GM19467 (cell line): ENCODE data around the gene PLAAT1.

Experiments used
- ATAC-seq: cut with Tn5 transposase; IDR thresholded peaks from one replicate; pipeline ENCODE4 v1.9.1; 2021; ENCODE audit warnings: mild to moderate bottlenecking, moderate library complexity; ENCODE audit not compliant: unreplicated experiment

PLAAT1 gene

DNA sequence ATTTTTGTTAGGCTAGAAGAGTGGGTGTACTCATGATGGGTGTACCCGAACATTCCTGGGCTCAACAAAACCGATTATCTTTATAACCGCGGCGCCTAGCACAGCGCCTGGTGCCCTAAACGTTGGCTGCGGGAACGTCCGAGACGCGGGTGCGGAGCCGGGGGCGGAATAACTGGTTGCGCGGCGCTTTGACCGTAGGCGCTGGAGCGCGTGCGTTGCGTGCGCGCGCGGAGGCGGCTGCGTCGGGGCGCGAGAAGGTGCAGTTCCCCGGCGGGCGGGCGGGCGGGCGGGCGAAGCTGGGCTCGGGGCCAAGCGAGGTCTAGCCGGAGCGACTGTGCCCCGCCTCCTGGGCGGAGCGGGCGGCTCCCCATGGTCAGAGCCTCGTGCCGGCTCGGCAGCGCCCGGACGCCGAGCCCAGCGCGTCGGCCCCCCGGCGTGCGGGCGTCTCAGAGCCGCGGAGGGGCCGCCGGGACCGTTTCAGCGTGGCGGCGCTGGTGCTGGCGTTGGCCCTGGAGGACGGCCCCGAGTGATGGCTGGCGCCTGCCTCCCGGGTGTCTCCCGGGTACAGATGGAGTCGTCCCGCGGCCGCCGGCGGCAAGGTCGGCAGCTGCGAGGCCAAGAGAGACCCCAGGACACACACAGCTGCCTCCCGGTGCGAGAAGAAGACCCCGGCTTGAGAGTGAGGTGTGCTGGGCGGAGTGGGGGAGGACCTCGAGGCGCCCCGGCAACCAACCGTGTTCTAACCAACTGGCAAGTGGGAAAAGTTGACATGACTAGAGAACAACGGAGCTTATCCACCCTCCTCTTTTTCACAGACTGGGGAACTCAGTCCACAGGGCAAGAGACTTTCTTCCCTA, at the start of gene PLAAT1:
PLAAT1 (plus strand) TSS at position 373 of the 857 bp plus-strand sequence. CDS start 14,429 bp downstream, outside the sequence.
- peak; percentile 78 for ATAC-seq

DNA sequence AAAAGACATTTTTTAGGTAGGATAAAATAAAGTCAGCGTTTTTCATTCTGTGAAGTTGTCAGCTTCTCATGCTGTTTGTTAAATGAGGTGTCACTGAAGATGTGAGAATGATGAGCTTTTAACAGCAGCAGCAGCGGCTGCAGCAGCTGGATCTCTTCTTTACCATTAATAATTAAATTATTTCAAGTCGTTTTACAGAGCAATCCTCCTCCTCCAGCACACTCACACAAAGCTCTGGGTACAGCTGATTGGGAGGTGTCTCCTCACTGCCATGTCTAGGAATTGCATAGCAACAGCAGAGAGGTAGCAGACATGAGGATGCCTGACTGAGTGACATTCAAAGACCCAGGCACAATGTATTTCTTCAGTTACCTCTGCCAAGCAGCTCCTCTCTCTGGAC, 46.7 kb upstream of the PLAAT1 start:
- no peak for ATAC-seq

DNA sequence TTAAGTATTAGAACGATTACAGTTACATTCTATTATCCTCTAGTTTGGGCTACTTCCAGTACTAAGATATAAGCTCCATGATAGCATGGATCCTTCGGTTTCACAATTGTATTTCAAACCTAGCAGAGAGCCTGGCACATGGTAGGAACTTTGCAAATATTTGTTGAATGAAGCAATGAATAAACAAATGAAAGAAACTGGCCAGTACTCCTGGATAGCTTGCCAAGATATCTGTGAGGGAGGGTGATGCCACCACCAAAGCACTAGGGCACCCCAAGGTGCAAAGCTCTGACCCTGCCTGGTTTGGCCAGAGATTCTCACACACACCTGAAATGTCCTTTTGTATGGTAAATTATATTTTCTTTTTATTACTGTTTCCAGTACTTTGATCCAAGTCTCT, 44.3 kb upstream of the PLAAT1 start:
- no peak for ATAC-seq

- ATAC-seq: no peak
Measured at GRCh38 chr3:193207290-193208273, 33.4 kb upstream of the PLAAT1 start.

DNA sequence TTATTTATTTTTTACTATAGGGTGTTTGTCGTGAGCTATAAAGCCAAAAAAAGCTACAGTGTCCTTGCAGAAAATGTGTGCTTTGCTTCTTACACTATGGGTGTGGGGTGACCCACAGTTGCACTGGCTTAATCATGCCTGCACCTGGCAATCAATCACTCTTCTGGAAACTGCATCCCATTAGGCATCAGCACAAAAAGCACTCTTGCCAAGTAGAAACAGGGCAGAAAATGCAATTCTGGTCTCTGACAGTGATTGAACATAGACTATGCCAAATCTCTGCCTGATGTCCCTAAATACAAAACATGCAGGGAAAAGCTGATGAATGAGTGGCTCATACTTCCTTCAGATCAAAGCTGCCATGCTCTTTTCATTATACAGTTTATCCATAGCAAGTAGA, 30.4 kb upstream of the PLAAT1 start:
- no peak for ATAC-seq

DNA sequence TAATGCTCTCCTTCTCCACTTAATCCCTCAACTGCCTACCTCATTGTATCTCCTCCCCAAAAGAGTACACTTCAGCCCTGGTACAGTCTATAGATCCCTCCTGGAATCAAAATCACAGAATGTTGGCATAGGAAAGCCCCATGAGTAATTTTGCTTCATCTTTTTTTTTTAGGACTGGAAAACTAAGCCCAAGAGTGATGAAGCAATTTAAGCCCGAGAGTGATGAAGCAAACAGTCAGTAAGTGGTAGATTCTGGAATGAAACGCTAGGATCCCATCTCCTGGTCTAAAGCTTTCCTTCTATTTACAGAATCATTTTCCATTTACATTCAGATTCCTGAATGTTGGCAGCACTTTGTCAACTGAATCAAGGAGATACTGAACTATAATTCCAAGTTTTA, 29.8 kb upstream of the PLAAT1 start:
- ATAC-seq: no peak

DNA sequence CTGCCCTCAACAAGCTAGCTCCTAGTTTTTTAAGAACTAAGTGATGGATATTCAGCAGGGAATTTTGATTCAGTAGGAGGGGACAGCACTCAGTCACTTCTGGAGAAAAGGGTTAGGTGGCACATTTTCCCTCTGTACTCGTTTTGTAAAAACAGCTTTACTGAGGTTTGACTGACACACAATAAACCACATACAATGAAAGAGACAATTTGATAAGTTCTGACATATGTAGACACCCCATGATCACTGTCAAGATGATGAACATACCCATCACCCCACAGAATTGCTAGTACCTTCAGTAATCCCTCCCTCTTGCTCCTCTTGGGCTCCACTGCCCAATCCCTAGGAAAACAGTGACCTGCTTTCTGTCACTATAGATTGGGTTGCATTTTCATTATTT, 29.0 kb upstream of the PLAAT1 start:
- ATAC-seq: no peak

DNA sequence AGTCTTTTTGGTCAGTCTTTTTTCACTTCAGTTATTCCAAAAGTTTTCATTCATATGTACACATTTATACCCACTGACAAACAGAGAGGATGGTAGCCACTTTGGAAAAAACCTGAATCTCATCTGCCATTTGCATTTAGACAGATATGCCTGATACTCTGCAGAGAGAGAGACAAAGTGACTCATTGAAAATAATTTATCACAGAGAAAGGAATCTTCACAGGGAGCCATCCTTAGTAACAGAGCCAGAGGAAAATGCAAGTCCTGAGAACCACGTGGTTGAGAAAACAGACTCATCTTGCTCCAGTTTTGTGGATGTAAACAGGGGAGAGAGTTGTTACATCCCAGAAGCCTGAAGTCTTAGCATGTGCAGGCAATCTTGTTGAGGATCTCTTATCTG, 28.2 kb upstream of the PLAAT1 start:
- no peak for ATAC-seq

DNA sequence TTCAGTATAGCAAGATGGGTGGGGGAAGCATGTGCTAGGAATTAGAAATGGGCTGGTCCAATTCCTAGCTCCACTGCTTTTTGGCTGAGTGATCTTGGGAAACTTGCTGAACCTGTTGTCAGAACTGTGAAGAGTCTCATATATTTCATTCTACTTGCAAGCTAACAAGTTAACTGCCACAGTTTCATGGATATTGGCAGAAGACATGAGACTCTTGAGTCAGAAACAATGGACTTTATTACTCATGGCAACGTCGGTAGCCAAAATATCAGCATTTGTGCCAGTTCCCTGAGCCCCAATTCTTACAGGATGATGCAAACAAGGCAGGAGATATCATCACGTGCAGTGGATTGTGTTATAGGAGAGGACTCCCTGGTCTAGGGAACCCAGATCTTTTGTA, 26.6 kb upstream of the PLAAT1 start:
- ATAC-seq: no peak

- no peak for ATAC-seq
Measured at GRCh38 chr3:193225302-193226125, 15.5 kb upstream of the PLAAT1 start.

DNA sequence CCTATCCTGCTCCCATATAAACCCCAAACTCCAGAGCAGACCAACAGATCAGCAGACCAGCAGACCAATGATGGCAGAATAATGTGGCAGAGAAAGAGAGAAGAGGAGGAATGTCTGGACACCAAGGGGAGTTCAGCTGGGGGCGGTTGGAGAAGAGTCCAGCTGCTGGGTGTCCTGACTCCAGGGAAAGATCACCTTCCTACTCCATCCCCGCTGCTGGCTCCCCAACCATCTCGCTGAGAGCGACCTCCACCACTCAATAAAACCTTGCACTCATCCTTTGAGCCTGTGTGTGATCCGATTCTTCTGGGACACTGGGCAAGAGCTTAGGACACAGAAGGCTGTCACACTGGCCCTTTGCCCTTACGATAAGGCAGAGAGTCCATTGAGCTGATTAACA, 12.8 kb upstream of the PLAAT1 start:
- ATAC-seq: no peak

GRCh38 chr3:193229851-193230420, 11.1 kb upstream of the PLAAT1 start:
- ATAC-seq: no peak

DNA sequence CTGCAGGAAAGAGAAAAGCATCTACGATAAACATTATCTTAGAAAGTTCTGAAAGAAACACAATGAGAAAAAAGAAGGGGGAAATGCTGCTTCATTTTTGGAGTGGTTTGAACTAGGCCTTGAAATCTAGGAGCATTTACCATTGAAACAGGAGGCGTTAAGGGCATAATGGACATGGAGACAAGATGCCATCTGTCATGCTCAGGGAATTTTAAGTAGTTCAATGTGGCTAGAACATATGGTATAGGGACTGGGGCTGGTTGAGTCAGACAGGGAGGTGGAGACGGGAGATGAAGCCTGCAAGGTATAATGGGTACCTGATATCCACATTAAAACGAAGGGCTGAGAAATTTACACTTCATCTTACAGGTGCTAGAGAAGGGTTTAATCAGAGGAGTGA, 10.4 kb upstream of the PLAAT1 start:
- no peak for ATAC-seq

DNA sequence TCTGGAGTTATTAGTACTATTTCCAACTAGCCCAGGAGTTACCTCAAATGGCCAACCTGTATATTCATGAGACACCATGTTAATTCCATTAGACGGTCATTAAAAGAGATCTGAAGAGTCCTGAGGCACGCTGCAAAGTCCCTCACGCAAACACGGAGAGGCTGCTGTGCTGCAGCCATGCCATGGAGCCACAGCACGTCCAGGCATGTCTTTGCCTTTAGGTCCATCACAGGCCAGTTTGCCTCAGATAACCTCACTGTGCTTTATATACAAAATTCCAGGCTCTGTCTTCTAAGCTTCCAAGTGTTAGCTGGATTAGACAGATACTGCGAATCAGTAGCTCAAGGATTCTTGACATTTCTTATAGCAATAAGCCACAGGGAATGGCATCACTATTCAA, 9.8 kb upstream of the PLAAT1 start:
- no peak for ATAC-seq

GRCh38 chr3:193236599-193236998, 4.4 kb upstream of the PLAAT1 start:
- ATAC-seq: no peak

- no peak for ATAC-seq
Measured at GRCh38 chr3:193237030-193237429, 4.0 kb upstream of the PLAAT1 start.

DNA sequence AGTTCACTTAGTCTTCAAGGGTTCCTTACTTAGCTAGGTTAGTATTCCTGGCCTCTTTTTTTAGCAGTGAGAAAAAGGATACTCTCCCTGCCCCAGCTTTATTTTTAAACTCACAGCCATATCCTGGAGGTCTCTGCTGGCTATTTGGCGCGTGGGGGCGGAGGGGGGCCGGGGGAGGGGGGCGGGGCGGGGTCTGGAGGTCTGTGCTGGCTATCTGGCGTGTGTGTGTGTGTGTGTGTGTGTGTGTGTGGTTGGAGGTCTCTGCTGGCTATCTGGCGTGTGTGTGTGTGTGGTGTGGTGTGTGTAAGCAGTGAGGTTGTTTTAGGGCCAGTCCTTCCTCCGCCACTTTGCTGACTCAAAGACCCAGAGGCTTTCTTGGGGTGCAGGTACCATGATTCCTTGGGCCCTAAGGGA, 579 bp upstream of the PLAAT1 start:
- no peak for ATAC-seq

GRCh38 chr3:193241716-193242115, 694 bp downstream of the PLAAT1 start:
- no peak for ATAC-seq

DNA sequence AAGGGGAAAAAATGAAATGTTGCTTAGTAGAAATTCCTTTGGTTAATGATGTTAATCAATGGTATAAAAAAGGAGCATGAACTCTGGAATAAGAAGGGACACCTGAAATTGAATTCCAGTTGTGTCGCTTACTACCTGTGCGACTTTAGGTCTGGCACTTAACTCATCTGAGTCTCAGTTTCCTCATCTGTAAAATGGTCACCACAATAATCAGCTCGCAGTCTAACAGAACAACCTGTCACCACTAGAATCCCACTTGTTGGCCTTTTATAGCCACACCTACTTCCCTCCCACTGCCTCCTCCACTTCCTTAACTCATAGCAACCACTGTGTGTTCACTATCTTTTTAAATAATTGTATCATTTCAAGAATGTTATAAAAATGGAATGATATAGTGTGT, 2.5 kb downstream of the PLAAT1 start:
- no peak for ATAC-seq

GRCh38 chr3:193248848-193249468, 7.9 kb downstream of the PLAAT1 start:
- ATAC-seq: no peak
